Adrenal gland (tissue), 12 donors: Measurements from ENCODE around the gene BTBD7. TPM values are rescaled to one million over a fixed set of nuclear protein-coding genes. Genes with fewer than 3 reads are reported as not detected.

Experiments used
- DNase-seq, 7 donors: peaks; one replicate each; pipeline ENCODE4 v3.0.0-alpha.2; 2019 to 2020
- H3K27ac ChIP-seq, 5 donors: fragments of 200-600 bp; sonication (generic) in 4 of 5; 1 replicate in 3 of 5; 2 replicates in 2 of 5; pipeline versions ENCODE4 v1.5.1 to v1.8.0; 2016 to 2020; ENCODE audit warnings: mild to moderate bottlenecking in 1 of 5
- H3K27me3 ChIP-seq: fragments of 200-600 bp; 2 replicates; pipeline ENCODE4 v1.8.0; 2021
- H3K36me3 ChIP-seq, 2 donors: fragments of 200-600 bp; replicated peaks in 1 of 2; 1 replicate in 1 of 2; 2 replicates in 1 of 2; pipeline versions ENCODE4 v1.5.1 to v1.8.0; 2018 to 2022
- H3K4me1 ChIP-seq, 2 donors: fragments of 200-600 bp; replicated peaks in 1 of 2; 1 replicate in 1 of 2; 2 replicates in 1 of 2; pipeline versions ENCODE4 v1.5.1 to v1.8.0; 2018 to 2021
- H3K4me3 ChIP-seq, 4 donors: fragments of 200-600 bp; sonication (generic) in 3 of 4; one replicate each; pipeline ENCODE4 v1.5.1; 2016 to 2018
- H3K9me3 ChIP-seq, 3 donors: fragments of 200-600 bp; sonication (generic) in 1 of 3; replicated peaks in 1 of 3; 1 replicate in 2 of 3; 2 replicates in 1 of 3; pipeline versions ENCODE4 v1.5.1 to v1.8.0; 2016 to 2021
- POLR2A ChIP-seq, 2 donors: fragments of 450-650 bp; IDR thresholded peaks; one replicate each; pipeline ENCODE4 v1.6.1; 2017; ENCODE audit warnings: antibody characterized with exemption in 2 of 2, mild to moderate bottlenecking in 2 of 2, moderate library complexity in 1 of 2
- WGBS, 4 donors: extraction: QIAGEN DNeasy Blood & Tissue Kit in 2 of 4; methylation state at CpG; one replicate each; pipeline versions ENCODE4 v1.1.5 to v1.1.7; 2013 to 2017; 5-methylcytosine and 5-hydroxymethylcytosine counted together
- intact Hi-C, 2 donors: fragments of 100-400 bp; cut with DNase I; formaldehyde crosslinking; loops; one replicate each; pipeline versions ENCODE4 v1.14.1 to v1.15.0; 2022 to 2023
- polyA plus RNA-seq, 3 donors: library from polyadenylated mRNA; stranded (reverse); fragments of 200-250 nt in 2 of 3; fragments of 350-450 nt in 1 of 3; fragmentation: Illumina TruSeq in 1 of 3; extraction: RNeasy Lipid Tissue Mini Kit (QIAGEN cat#74804) in 1 of 3; gene quantifications; one replicate each; pipeline ENCODE4 v1.2.3, GENCODE V29; 2013 to 2014
- total RNA-seq, 9 donors: library from RNA; depleted of rRNA in 4 of 9; stranded (reverse); fragments of >200 nt in 4 of 9; fragments of 120-200 nt in 1 of 9; fragmentation: NEBNext Ultra II Directional in 1 of 9; extraction: Animal tissue kit (Norgen Biotek cat#: 25700) in 1 of 9; gene quantifications; one replicate each; pipeline versions ENCODE4 v1.1.0 to v1.2.4, GENCODE V29; 2013 to 2023
- TF ChIP-seq, protein P1 (sequence below), 6 experiments: fragments of 450-650 bp in 4 of 6; fragments of 200-600 bp in 2 of 6; sonication (generic) in 1 of 6; IDR thresholded peaks; 1 replicate in 5 of 6; 2 replicates in 1 of 6; pipeline versions ENCODE4 v1.5.1 to v1.8.0; 2016 to 2021; ENCODE audit warnings: antibody characterized with exemption in 6 of 6, mild to moderate bottlenecking in 2 of 6, moderate library complexity in 1 of 6
- donor health status: healthy with polysubstance abuse.
- donor health status: Bipolar disorder and iron deficiency.
- donor health status: DM: yes; HTN: yes; CAD: no.
- donor health status: DM: no; HTN: no; CAD: no.
- donor health status: DM: no; HTN: no; CAD: no.
- donor health status: DM: yes; HTN: yes; CAD: no.

Gene BTBD7
- total and polyA plus RNA-seq, 12 donors = 7.4 to 41.0 (median 17.4) TPM

DNA sequence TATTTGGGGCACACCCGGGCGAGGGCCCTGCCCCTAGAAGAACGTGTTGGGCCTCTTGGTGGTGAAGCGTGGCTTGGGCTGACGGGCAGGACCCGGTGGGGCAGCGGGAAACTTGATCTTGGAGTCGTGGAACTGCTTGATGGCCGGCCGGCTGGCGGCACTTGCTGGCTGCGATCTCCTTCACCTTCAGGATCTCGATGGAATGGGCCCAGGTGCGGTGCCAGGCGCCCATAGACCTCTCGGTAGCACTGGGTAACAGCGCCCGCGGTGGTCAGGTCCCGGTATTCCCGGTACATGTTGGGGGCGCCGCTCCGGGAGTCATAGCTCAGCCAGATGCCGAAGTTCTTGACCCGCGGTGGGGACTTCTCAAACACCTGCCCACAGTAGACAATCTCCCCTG, 109.3 kb downstream of the BTBD7 start:
- intact Hi-C loops = no loop called here
- no peaks in the 10 kb centered on the region for H3K9me3 ChIP-seq
- H3K4me1 ChIP-seq = no peaks in the 10 kb centered on the region
- WGBS, 4 donors = 96 to 99% (median 98%) methylated on average over 14 to 27 of the region's 27 CpGs
- H3K27me3 ChIP-seq = no peaks in the 10 kb centered on the region
- no peak overlapping the region for H3K27ac ChIP-seq
- DNase-seq = no peak
- TF ChIP-seq, protein P1, sequence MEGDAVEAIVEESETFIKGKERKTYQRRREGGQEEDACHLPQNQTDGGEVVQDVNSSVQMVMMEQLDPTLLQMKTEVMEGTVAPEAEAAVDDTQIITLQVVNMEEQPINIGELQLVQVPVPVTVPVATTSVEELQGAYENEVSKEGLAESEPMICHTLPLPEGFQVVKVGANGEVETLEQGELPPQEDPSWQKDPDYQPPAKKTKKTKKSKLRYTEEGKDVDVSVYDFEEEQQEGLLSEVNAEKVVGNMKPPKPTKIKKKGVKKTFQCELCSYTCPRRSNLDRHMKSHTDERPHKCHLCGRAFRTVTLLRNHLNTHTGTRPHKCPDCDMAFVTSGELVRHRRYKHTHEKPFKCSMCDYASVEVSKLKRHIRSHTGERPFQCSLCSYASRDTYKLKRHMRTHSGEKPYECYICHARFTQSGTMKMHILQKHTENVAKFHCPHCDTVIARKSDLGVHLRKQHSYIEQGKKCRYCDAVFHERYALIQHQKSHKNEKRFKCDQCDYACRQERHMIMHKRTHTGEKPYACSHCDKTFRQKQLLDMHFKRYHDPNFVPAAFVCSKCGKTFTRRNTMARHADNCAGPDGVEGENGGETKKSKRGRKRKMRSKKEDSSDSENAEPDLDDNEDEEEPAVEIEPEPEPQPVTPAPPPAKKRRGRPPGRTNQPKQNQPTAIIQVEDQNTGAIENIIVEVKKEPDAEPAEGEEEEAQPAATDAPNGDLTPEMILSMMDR (IDR thresholded peaks at IDR 0.05) = no peak
- no peak for TF ChIP-seq POLR2A (IDR thresholded peaks at IDR 0.05)
- H3K36me3 ChIP-seq = peaks cover 0 to 64% of the 10 kb centered on the region in 2 donors
- no peak overlapping the region for H3K4me3 ChIP-seq

DNA sequence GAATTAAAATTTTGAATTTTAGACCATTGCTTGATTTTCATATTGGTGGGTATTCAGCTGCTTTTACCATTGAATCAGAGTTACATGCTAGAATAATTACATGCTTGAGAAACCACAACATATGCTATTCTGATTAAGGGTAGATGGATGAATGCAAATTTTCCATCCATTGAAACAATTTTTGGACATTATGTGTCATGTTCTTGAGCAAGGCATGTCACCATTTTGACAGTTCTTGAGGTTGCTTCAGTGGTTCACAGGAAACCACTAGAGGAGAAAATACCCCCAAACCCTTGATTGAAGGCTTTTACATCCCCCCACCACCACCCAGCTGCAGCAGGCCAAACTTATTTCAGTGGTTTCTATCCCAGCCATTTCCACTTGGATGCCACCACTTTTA, 112.3 kb downstream of the BTBD7 start:
- Histone ChIP-seq H3K9me3 (no peaks in the 10 kb centered on the region), H3K4me3 (no peak overlapping the region), H3K27me3 (no peaks in the 10 kb centered on the region), H3K4me1 (no peaks in the 10 kb centered on the region), H3K36me3 (peaks cover 0 to 76% of the 10 kb centered on the region in 2 donors), H3K27ac (no peak overlapping the region)
- TF ChIP-seq, protein P1 (IDR thresholded peaks at IDR 0.05) = no peak
- no peak for TF ChIP-seq POLR2A (IDR thresholded peaks at IDR 0.05)
- DNase-seq = no peak
- intact Hi-C loops = no loop called here

DNA sequence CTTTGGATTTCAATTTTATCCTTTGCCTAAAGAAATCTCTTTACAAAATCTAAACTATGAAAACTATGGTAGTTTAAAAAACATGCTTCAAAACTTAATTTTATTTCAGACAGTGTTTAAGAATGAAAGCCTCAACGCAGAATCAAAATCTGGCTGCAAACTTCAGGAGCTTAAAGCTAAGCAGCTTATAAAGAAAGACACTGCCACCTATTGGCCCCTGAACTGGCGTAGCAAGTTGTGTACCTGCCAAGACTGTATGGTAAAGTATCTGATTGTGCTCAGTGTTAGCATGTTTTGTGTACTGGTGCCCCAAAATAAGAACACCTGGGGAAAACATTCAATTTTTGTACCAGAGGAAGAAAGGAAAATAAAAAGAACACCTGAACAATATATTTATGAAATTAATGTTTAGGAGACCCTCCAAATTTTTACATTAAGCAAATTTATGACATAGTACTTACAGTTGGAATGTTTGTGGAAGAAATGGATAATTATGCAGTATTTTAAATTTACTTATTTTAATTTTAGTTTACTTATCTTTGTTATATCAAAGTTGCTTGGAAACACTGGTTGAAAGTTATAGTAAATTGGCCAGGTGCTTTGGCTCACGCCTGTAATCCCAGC, 113.6 kb downstream of the BTBD7 start:
- Histone ChIP-seq H3K27ac (no peak overlapping the region), H3K4me3 (no peak overlapping the region), H3K4me1 (no peaks in the 10 kb centered on the region), H3K9me3 (no peaks in the 10 kb centered on the region), H3K36me3 (peaks cover 0 to 82% of the 10 kb centered on the region in 2 donors), H3K27me3 (no peaks in the 10 kb centered on the region)
- no peak for TF ChIP-seq POLR2A (IDR thresholded peaks at IDR 0.05)
- TF ChIP-seq, protein P1 (IDR thresholded peaks at IDR 0.05) = peak in 5 of 6 experiments; percentile 39 to 51 (median 46)
- DNase-seq = peak; percentile 31 to 74 (median 51)
- intact Hi-C loops = no loop called here
- WGBS, 4 donors = 45 to 54% (median 52%) methylated on average over 3 of the region's 3 CpGs

DNA sequence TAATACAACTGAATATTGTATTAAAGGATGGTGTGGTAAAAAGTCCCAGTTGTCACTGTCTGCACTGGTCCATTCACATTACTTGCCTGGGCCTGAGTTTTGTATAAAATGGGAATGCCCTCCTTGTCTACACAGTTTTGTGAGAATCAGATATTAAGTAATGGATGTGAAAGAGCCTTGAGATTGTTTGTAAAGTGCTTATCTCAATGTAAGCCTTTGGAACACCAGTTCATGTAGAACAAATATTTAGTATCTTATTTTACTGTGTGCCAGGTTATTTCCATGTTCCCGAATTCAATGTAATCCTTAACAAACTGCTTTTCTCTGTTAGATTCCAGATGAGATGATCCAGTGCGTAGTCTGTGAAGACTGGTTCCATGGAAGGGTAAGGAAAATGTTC, 118.2 kb downstream of the BTBD7 start:
- H3K4me1 ChIP-seq = no peaks in the 10 kb centered on the region
- WGBS, 4 donors = 95 to 97% (median 96%) methylated on average over 2 of the region's 2 CpGs
- TF ChIP-seq POLR2A (IDR thresholded peaks at IDR 0.05) = no peak
- TF ChIP-seq, protein P1 (IDR thresholded peaks at IDR 0.05) = no peak
- H3K27ac ChIP-seq = no peak overlapping the region
- no peak overlapping the region for H3K4me3 ChIP-seq
- DNase-seq = no peak
- H3K9me3 ChIP-seq = no peaks in the 10 kb centered on the region
- intact Hi-C loops = no loop called here
- peaks cover 0 to 78% of the 10 kb centered on the region in 2 donors for H3K36me3 ChIP-seq
- H3K27me3 ChIP-seq = no peaks in the 10 kb centered on the region
